ENCODE results near the gene IER2. TPM values are rescaled to one million over a fixed set of nuclear protein-coding genes. Genes with fewer than 3 reads are reported as not detected.
A peak's percentile ranks its signal among the peaks of the same experiment; 100 is the strongest.

Gene IER2
- total and polyA plus RNA-seq, 9 of the 15 experiments (the other 6 are each of a cell fraction or from before 2014, with no cell fraction given): 4.5 to 205 (median 23.7) TPM

- TF ChIP-seq NR2C2 (CRISPR knock-in tag; IDR thresholded peaks at IDR 0.05) (no peak; the same call in 1 of the 2 replicates), NR2C2 (tag; IDR thresholded peaks at IDR 0.05) (peak; percentile 94), TOE1 (IDR thresholded peaks at IDR 0.05; ENCODE audit: borderline replicate concordance) (peak; percentile 32; the same call in 1 of the 2 replicates), TOE1 (CRISPR knock-in tag; IDR thresholded peaks at IDR 0.05; ENCODE audit: borderline replicate concordance, low read depth) (no peak), PATZ1 (CRISPR knock-in tag; IDR thresholded peaks at IDR 0.05; ENCODE audit: borderline replicate concordance) (0 out of 2 replicates have a peak, but pooled peaks have one; percentile 62), TAL1 (IDR thresholded peaks at IDR 0.05) (no peak), KLF10 (CRISPR knock-in tag; IDR thresholded peaks at IDR 0.05) (0 out of 2 replicates have a peak, but pooled peaks have one; percentile 35), ZBED1 (IDR thresholded peaks at IDR 0.05) (0 out of 2 replicates have a peak, but pooled peaks have one; percentile 21), PCBP1 (IDR thresholded peaks at IDR 0.05; ENCODE audit: low read depth, low read length, poor library complexity, severe bottlenecking) (peak; percentile 94), HMGN3 (IDR thresholded peaks at IDR 0.05; ENCODE audit: borderline replicate concordance, extremely low read depth, insufficient read length, low read depth, low read length) (peak; percentile 89), ZBTB7A (IDR thresholded peaks at IDR 0.05; ENCODE audit: borderline replicate concordance, control insufficient read depth, low read depth, low read length) (peak; percentile 79), THRAP3 (IDR thresholded peaks at IDR 0.05; ENCODE audit: borderline replicate concordance) (no peak), ZBTB49 (CRISPR knock-in tag; IDR thresholded peaks at IDR 0.05; ENCODE audit: borderline replicate concordance) (peak; percentile 73; the same call in 1 of the 2 replicates), CREB1 (IDR thresholded peaks at IDR 0.05) (peak; percentile 63; the same call in 1 of the 2 replicates), CREB1 (CRISPR knock-in tag; IDR thresholded peaks at IDR 0.05) (no peak), DPF2 (IDR thresholded peaks at IDR 0.05) (0 out of 2 replicates have a peak, but pooled peaks have one; percentile 8), ERF (CRISPR knock-in tag; IDR thresholded peaks at IDR 0.05) (0 out of 2 replicates have a peak, but pooled peaks have one; percentile 37), ADNP (tag; IDR thresholded peaks at IDR 0.05) (0 out of 2 replicates have a peak, but pooled peaks have one; percentile 27), SIX5 (IDR thresholded peaks at IDR 0.05; ENCODE audit: borderline replicate concordance in 1 of 2, insufficient read depth in 1 of 2, low read depth in 1 of 2, low read length in 2 of 2) (no peak), USF1 (CRISPR knock-in tag; IDR thresholded peaks at IDR 0.05) (peak; percentile 58; the same call in 1 of the 2 replicates), PTTG1 (tag; IDR thresholded peaks at IDR 0.05; ENCODE audit: low read depth) (no peak), NRF1 (conservative IDR thresholded peaks at IDR 0.05 in 1 of 2, IDR thresholded peaks at IDR 0.05 in 1 of 2) (peak; percentile 65 to 70)
Observed at GRCh38 chr19:13155472-13156359, 5.5 kb downstream of the IER2 start (continued).
